Natural killer cell (primary cell): ENCODE results near the gene MFAP4. TPM values are rescaled to one million over a fixed set of nuclear protein-coding genes. Genes with fewer than 3 reads are reported as not detected.

Experiments
- ATAC-seq, 3 donors: fragments of 150-1000 bp in 2 of 3; fragments of 200-7000 bp in 1 of 3; cut with Tn5 transposase; 1 replicate in 1 of 3; 2 replicates in 2 of 3; pipeline ENCODE4 v1.10.0; 2021; ENCODE audit warnings: mild to moderate bottlenecking in 2 of 3, moderate library complexity in 2 of 3
- DNase-seq, 2 donors: peaks; one replicate each; pipeline versions ENCODE4 v3.0.0 to v3.0.0-alpha.2; 2013 to 2021; ENCODE audit warnings: mixed read lengths in 1 of 2
- H3K27ac ChIP-seq: one replicate; pipeline ENCODE4 v1.5.1; 2013; ENCODE audit warnings: mild to moderate bottlenecking, low read length
- H3K27me3 ChIP-seq: one replicate; pipeline ENCODE4 v1.6.1; 2013; ENCODE audit warnings: low read length; ENCODE audit not compliant: control insufficient read depth, insufficient read depth
- H3K36me3 ChIP-seq: one replicate; pipeline ENCODE4 v1.6.1; 2013; ENCODE audit warnings: low read length; ENCODE audit not compliant: control insufficient read depth, insufficient read depth
- H3K4me1 ChIP-seq: one replicate; pipeline ENCODE4 v1.6.1; 2013; ENCODE audit warnings: low read length; ENCODE audit not compliant: control insufficient read depth, insufficient read depth
- H3K4me3 ChIP-seq: one replicate; pipeline ENCODE4 v1.5.1; 2013; ENCODE audit warnings: low read length
- H3K9me3 ChIP-seq: one replicate; pipeline ENCODE4 v1.6.1; 2013; ENCODE audit warnings: low read length; ENCODE audit not compliant: control insufficient read depth, insufficient read depth
- H3K27ac Mint-ChIP-seq, 2 donors: one replicate each; pipeline ENCODE4 v1.8.0; 2022; ENCODE audit warnings: mild to moderate bottlenecking in 2 of 2, mixed read lengths in 2 of 2, moderate library complexity in 1 of 2
- H3K27me3 Mint-ChIP-seq, 2 donors: one replicate each; pipeline ENCODE4 v1.8.0; 2022; ENCODE audit warnings: low read depth in 2 of 2, mixed read lengths in 2 of 2
- H3K36me3 Mint-ChIP-seq: one replicate; pipeline ENCODE4 v1.8.0; 2022; ENCODE audit warnings: mixed read lengths
- H3K4me1 Mint-ChIP-seq, 2 donors: one replicate each; pipeline ENCODE4 v1.8.0; 2022; ENCODE audit warnings: mixed read lengths in 2 of 2
- H3K4me3 Mint-ChIP-seq: one replicate; pipeline ENCODE4 v1.8.0; 2022; ENCODE audit warnings: mild to moderate bottlenecking, moderate library complexity, mixed read lengths
- H3K9me3 Mint-ChIP-seq, 2 donors: one replicate each; pipeline ENCODE4 v1.8.0; 2022; ENCODE audit warnings: mixed read lengths in 2 of 2
- WGBS: methylation state at CpG from one replicate; pipeline ENCODE4 v1.1.7; 2013; ENCODE audit warnings: missing lambda C conversion rate; ENCODE audit not compliant: insufficient coverage; 5-methylcytosine and 5-hydroxymethylcytosine counted together
- intact Hi-C: fragments of 100-400 bp; cut with micrococcal nuclease; formaldehyde crosslinking; loops from one replicate; pipeline ENCODE4 v1.14.2; 2022
- total RNA-seq, 4 donors: library from RNA; stranded (reverse); fragments of 120-200 nt in 1 of 4; gene quantifications; one replicate each; pipeline versions ENCODE4 v1.2.3 to v1.2.4, GENCODE V29; 2013 to 2022
- TF ChIP-seq, protein P1 (sequence below): fragments of 200-600 bp; IDR thresholded peaks from one replicate; pipeline ENCODE4 v1.8.0; 2022; ENCODE audit warnings: antibody characterized with exemption

Gene MFAP4
- total RNA-seq, 3 donors from 2014 or later (not counting 1 experiment from before 2014, with no cell fraction given), result not detected

DNA sequence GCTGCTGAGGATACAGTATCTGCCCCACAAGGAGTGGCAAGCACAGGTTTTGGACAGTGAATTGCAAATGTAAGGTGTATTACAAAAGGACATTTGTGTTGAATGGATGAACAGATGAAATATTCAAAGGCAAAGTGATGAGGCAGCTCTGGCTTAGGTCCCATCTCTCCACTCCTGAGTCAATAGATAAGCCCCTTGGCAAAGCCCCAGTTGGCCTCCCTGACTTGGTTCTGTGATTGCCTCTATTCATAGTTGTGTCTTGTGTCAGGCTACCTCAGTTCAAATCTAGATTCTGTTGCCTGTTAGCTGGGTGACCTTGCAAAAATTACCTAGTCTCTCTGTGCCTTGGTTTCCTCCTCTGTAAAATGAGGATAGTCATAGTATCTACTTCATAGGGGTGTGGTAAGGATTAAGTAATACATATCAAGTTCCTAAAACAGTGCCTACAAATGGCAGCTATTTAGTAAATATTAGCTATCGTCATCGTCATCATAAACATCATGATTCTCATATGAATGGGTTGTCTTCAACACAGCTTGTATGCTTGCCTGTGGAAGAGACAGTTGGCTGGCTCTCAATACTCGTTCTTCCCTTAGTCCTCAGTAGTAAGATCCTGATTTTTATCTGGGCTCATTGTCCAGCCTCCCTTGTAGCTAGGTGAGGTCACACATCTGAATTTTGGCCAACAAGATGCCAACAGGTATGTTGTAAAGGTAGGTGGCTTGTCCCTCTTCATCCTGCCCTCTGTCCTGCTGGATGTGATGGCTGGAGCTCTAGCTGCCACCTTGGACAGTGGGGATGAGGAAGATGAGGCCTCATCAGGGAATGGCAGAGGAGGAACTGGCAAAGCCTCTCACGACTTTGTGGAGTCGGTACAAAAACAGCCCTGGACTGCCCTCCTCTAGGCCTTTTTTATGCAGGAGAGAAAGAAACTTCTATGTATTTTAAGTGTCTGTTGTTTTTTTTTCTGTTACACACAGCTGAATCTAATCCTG lies 2.1 kb upstream of the MFAP4 start:
- no peak overlapping the region for H3K27ac ChIP-seq
- H3K27ac Mint-ChIP-seq, result no peak overlapping the region
- TF ChIP-seq, protein P1, sequence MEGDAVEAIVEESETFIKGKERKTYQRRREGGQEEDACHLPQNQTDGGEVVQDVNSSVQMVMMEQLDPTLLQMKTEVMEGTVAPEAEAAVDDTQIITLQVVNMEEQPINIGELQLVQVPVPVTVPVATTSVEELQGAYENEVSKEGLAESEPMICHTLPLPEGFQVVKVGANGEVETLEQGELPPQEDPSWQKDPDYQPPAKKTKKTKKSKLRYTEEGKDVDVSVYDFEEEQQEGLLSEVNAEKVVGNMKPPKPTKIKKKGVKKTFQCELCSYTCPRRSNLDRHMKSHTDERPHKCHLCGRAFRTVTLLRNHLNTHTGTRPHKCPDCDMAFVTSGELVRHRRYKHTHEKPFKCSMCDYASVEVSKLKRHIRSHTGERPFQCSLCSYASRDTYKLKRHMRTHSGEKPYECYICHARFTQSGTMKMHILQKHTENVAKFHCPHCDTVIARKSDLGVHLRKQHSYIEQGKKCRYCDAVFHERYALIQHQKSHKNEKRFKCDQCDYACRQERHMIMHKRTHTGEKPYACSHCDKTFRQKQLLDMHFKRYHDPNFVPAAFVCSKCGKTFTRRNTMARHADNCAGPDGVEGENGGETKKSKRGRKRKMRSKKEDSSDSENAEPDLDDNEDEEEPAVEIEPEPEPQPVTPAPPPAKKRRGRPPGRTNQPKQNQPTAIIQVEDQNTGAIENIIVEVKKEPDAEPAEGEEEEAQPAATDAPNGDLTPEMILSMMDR, result no peak
- ATAC-seq (no peak), DNase-seq (no peak)
- H3K36me3 ChIP-seq, result peaks cover 6% of the 10 kb centered on the region
- 88% methylated on average over 5 of the region's 5 CpGs for WGBS
- no peaks in the 10 kb centered on the region for H3K36me3 Mint-ChIP-seq
- intact Hi-C loops, result no loop called here
- no peak overlapping the region for H3K4me3 Mint-ChIP-seq
- peaks cover 6 to 24% of the 10 kb centered on the region in 2 donors for H3K4me1 Mint-ChIP-seq
- peaks cover 3% of the 10 kb centered on the region for H3K27me3 ChIP-seq
- H3K4me1 ChIP-seq, result peaks cover 13% of the 10 kb centered on the region
- H3K9me3 Mint-ChIP-seq, result no peaks in the 10 kb centered on the region
- H3K9me3 ChIP-seq, result no peaks in the 10 kb centered on the region
- no peak overlapping the region for H3K4me3 ChIP-seq
- H3K27me3 Mint-ChIP-seq, result peaks cover 0 to 3% of the 10 kb centered on the region in 2 donors

DNA sequence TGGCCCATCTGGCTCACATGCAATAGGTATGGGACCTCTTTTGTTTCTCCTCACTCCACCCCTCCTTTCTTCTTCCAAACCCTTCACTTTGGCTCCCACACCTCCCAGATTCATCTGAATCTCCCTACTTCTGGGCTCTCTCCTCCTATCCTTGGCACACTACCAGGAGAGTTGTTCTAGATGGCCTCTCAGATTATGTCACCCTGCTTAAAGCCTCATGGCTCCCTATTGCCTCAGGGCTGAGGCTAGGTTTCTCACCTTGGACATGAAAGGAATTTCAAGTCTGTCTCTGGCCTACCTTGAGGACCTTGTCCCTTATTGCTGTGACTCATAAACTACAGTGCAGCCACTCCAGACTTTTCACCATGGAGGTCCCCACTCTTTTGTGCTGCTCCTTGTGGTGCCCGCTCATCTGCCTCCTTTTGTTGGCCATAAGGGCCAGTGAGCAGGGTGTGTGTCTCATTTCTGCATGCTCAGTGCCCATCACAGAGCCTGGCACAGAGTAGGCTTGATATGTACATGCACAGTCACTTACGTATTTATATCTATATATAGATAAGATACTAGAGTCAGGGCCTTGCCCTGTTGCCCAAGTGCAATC lies 1.0 kb upstream of the MFAP4 start:
- H3K27ac ChIP-seq, result no peak overlapping the region
- intact Hi-C loops, result no loop called here
- peak overlapping the region; percentile 1 for H3K4me3 Mint-ChIP-seq

DNA sequence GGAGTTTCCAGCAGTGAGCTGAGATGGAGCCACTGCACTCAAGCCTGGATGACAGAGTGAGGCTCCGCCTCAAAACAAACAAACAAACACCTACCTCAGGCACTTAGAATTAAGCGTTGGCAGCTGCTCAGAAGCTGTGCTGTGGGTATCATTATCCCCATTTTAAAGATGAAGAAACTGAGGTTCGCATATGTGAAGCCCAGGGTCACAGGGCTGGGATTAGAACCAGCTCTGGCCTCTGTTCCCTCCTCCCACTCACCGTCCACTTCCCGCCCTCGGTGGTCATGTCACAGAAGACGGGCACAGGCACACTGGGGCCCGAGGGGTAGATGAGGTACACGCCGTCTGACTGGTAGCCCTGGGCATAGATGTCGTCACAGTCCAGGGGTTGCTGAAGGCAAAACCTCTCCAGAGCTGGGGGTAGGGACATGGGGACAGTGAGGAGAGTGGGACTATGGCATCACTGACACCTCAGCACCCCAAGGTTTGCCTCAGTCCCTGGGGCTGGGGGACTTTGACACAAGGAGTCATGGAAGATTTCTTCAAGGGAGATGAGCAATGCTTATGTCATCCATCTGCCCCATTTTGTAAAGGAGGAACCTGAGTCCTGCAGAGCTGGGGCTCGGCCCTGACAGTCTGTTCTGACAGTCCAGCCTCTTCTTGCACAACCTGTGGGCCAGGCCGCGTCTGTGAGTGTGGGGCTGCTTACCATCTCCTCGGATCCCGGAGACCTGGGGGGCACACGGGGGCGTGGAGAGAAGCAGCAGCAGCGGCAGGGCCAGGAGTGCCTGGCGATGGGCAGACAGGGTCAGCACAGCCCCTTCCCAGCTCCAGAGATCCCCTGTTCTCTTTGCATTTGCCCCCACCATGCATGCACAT lies 700 bp downstream of the MFAP4 start:
- Histone ChIP-seq H3K27me3 (peaks cover 3% of the 10 kb centered on the region), H3K36me3 (peaks cover 32% of the 10 kb centered on the region), H3K4me3 (no peak overlapping the region), H3K9me3 (no peaks in the 10 kb centered on the region), H3K4me1 (peaks cover 13% of the 10 kb centered on the region), H3K27ac (no peak overlapping the region)
- peaks cover 0 to 3% of the 10 kb centered on the region in 2 donors for H3K27me3 Mint-ChIP-seq
- no peaks in the 10 kb centered on the region for H3K36me3 Mint-ChIP-seq
- H3K9me3 Mint-ChIP-seq, result no peaks in the 10 kb centered on the region
- no peak overlapping the region for H3K4me3 Mint-ChIP-seq
- 66% methylated on average over 20 of the region's 20 CpGs for WGBS
- H3K27ac Mint-ChIP-seq, result no peak overlapping the region
- DNase-seq, result no peak
- ATAC-seq, result peak; percentile 34 to 55 (median 46)
- intact Hi-C loops, result no loop called here
- H3K4me1 Mint-ChIP-seq, result peaks cover 8 to 31% of the 10 kb centered on the region in 2 donors
- TF ChIP-seq, protein P1, result no peak

More for the DNA sequence above, 1.0 kb upstream of the MFAP4 start:
- no peaks in the 10 kb centered on the region for H3K9me3 Mint-ChIP-seq
- no peak overlapping the region for H3K4me3 ChIP-seq
- no peaks in the 10 kb centered on the region for H3K36me3 Mint-ChIP-seq
- peaks cover 3% of the 10 kb centered on the region for H3K27me3 ChIP-seq
- no peak for DNase-seq
- H3K9me3 ChIP-seq, result no peaks in the 10 kb centered on the region
- H3K4me1 Mint-ChIP-seq, result peaks cover 8 to 31% of the 10 kb centered on the region in 2 donors
- WGBS, result 100% methylated on average over 2 of the region's 2 CpGs
- peaks cover 16% of the 10 kb centered on the region for H3K36me3 ChIP-seq
- H3K4me1 ChIP-seq, result peaks cover 13% of the 10 kb centered on the region
- H3K27ac Mint-ChIP-seq, result peak overlapping the region in 1 of 2 donors; percentile 13
- no peak for ATAC-seq
- TF ChIP-seq, protein P1, result no peak
- H3K27me3 Mint-ChIP-seq, result peaks cover 0 to 3% of the 10 kb centered on the region in 2 donors
